Measurements from ENCODE around the gene ALX4.

ALX4 gene

GRCh38 chr11:44309478-44310205, at the start of gene ALX4:
TSS of gene ALX4 (minus strand) at chr11:44310139. CDS start at chr11:44310062, 77 bp downstream.
- no peak for DNase-seq (ENCODE audit: low read depth)

GRCh38 chr11:44359162-44359561, 49.2 kb upstream of the ALX4 start:
- no peak for DNase-seq (ENCODE audit: low read depth)

GRCh38 chr11:44358713-44359112, 48.8 kb upstream of the ALX4 start:
- DNase-seq (ENCODE audit: low read depth): no peak

GRCh38 chr11:44357711-44358110, 47.8 kb upstream of the ALX4 start:
- no peak for DNase-seq (ENCODE audit: low read depth)

GRCh38 chr11:44356351-44356750, 46.4 kb upstream of the ALX4 start:
- DNase-seq (ENCODE audit: low read depth): no peak

- DNase-seq (ENCODE audit: low read depth): no peak
Observed at GRCh38 chr11:44351898-44352498, 42.1 kb upstream of the ALX4 start.

- DNase-seq (ENCODE audit: low read depth): no peak
Observed at GRCh38 chr11:44351006-44351660, 41.2 kb upstream of the ALX4 start.

GRCh38 chr11:44349328-44349727, 39.4 kb upstream of the ALX4 start:
- DNase-seq (ENCODE audit: low read depth): no peak

- DNase-seq (ENCODE audit: low read depth): no peak
Observed at GRCh38 chr11:44348721-44349120, 38.8 kb upstream of the ALX4 start.

- no peak for DNase-seq (ENCODE audit: low read depth)
Observed at GRCh38 chr11:44348114-44348513, 38.2 kb upstream of the ALX4 start.

- no peak for DNase-seq (ENCODE audit: low read depth)
Observed at GRCh38 chr11:44347538-44347937, 37.6 kb upstream of the ALX4 start.

GRCh38 chr11:44346983-44347382, 37.0 kb upstream of the ALX4 start:
- no peak for DNase-seq (ENCODE audit: low read depth)

- DNase-seq (ENCODE audit: low read depth): no peak
Observed at GRCh38 chr11:44345781-44346180, 35.8 kb upstream of the ALX4 start.

- DNase-seq (ENCODE audit: low read depth): no peak
Observed at GRCh38 chr11:44344921-44345320, 35.0 kb upstream of the ALX4 start.

- DNase-seq (ENCODE audit: low read depth): no peak
Observed at GRCh38 chr11:44344423-44344820, 34.5 kb upstream of the ALX4 start.

- no peak for DNase-seq (ENCODE audit: low read depth)
Observed at GRCh38 chr11:44343778-44344422, 34.0 kb upstream of the ALX4 start.

GRCh38 chr11:44342616-44343015, 32.7 kb upstream of the ALX4 start:
- no peak for DNase-seq (ENCODE audit: low read depth)

- no peak for DNase-seq (ENCODE audit: low read depth)
Observed at GRCh38 chr11:44340656-44341055, 30.7 kb upstream of the ALX4 start.

GRCh38 chr11:44339530-44339883, 29.6 kb upstream of the ALX4 start:
- no peak for DNase-seq (ENCODE audit: low read depth)

- no peak for DNase-seq (ENCODE audit: low read depth)
Observed at GRCh38 chr11:44338698-44339529, 29.0 kb upstream of the ALX4 start.

- no peak for DNase-seq (ENCODE audit: low read depth)
Observed at GRCh38 chr11:44338026-44338425, 28.1 kb upstream of the ALX4 start.

GRCh38 chr11:44335919-44336318, 26.0 kb upstream of the ALX4 start:
- no peak for DNase-seq (ENCODE audit: low read depth)
